HG02870 (cell line): Measurements from ENCODE around the gene NQO2.

Source experiments
- ATAC-seq: cut with Tn5 transposase; IDR thresholded peaks from one replicate; pipeline ENCODE4 v1.9.1; 2021; ENCODE audit warnings: mild to moderate bottlenecking, moderate library complexity; ENCODE audit not compliant: unreplicated experiment

NQO2 gene

GRCh38 chr6:3068329-3069214 lies 68.9 kb downstream of the NQO2 start, which contains the start of gene RIPK1:
Gene RIPK1 (plus strand): TSS chr6:3068494. CDS start chr6:3076824, 8,330 bp downstream.
- ATAC-seq = peak; percentile 86
